K562 (cell line): ENCODE data around the gene AGK. TPM values are rescaled to one million over a fixed set of nuclear protein-coding genes. Genes with fewer than 3 reads are reported as not detected.
A peak's percentile ranks its signal among the peaks of the same experiment; 100 is the strongest.

Source experiments
- ATAC-seq: fragments of 200-7000 bp; cut with Tn5 transposase; 3 replicates; pipeline ENCODE4 v1.9.1; 2020; ENCODE audit warnings: moderate library complexity
- BruUV-seq: library from RNA; stranded (reverse); fragments of 400-500 nt; replicated peaks from 2 replicates; lab custom pipeline; 2021; lab: Mats Ljungman, UMichigan
- CTCF ChIA-PET: fragments of 300-600 bp; formaldehyde crosslinking; extraction: SDS; loops from one replicate; lab custom pipeline; 2021; ENCODE audit warnings: low intra/inter-chr PET ratio; lab: Yijun Ruan, JAX
- POLR2A ChIA-PET: fragments of 300-600, 350-650 bp; sonication (Branson Sonifier 250); formaldehyde crosslinking; extraction: SDS; loops from one replicate; lab custom pipeline; 2021; ENCODE audit warnings: antibody characterized with exemption, inconsistent platforms; lab: Yijun Ruan, JAX
- DNase-seq, 4 experiments: peaks; one replicate each; pipeline versions ENCODE4 v3.0.0 to v3.0.0-alpha.2; 2011 to 2018; ENCODE audit warnings: low spot score in 3 of 4, mixed read lengths in 3 of 4; ENCODE audit errors: extremely low read depth in 1 of 4
- FAIRE-seq: peaks from 2 replicates; lab custom pipeline; 2011; peaks lifted over from hg19 to GRCh38; lab: Jason Lieb, UNC
- H2AFZ ChIP-seq: 2 replicates; pipeline ENCODE4 v1.6.0; 2011; ENCODE audit warnings: low read depth, low read length, control low read depth, inconsistent platforms
- H3K27ac ChIP-seq: fragments of 200-600 bp; 3 replicates; pipeline ENCODE4 v1.8.0; 2011; ENCODE audit warnings: low read depth, mild to moderate bottlenecking, control low read depth, inconsistent platforms, low read length, moderate library complexity, mixed read lengths; ENCODE audit errors: extremely low read depth
- H3K27me3 ChIP-seq, 2 experiments: fragments of 300-600 bp in 1 of 2; 2 replicates in 1 of 2; 3 replicates in 1 of 2; pipeline versions ENCODE4 v1.6.0 to v1.8.0; 2011; ENCODE audit warnings: inconsistent platforms in 2 of 2, low read length in 2 of 2, mild to moderate bottlenecking in 1 of 2, mixed read lengths in 1 of 2, moderate library complexity in 1 of 2; ENCODE audit not compliant: control insufficient read depth in 2 of 2, insufficient read depth in 2 of 2
- H3K36me3 ChIP-seq: fragments of 300-600 bp; 3 replicates; pipeline ENCODE4 v1.8.0; 2011; ENCODE audit warnings: mild to moderate bottlenecking, low read length, inconsistent platforms; ENCODE audit not compliant: control insufficient read depth, insufficient read depth
- H3K4me1 ChIP-seq, 2 experiments: fragments of 200-600 bp in 1 of 2; replicated peaks in 1 of 2; 2 replicates in 1 of 2; 3 replicates in 1 of 2; pipeline versions ENCODE4 v1.5.1 to v1.8.0; 2011; ENCODE audit warnings: inconsistent platforms in 2 of 2, low read length in 2 of 2, mild to moderate bottlenecking in 1 of 2, mixed read lengths in 1 of 2, moderate library complexity in 1 of 2; ENCODE audit not compliant: control insufficient read depth in 2 of 2, insufficient read depth in 2 of 2
- H3K4me2 ChIP-seq: 2 replicates; pipeline ENCODE4 v1.6.1; 2011; ENCODE audit warnings: low read length, control low read depth, inconsistent platforms, mixed read lengths; ENCODE audit not compliant: insufficient read depth
- H3K4me3 ChIP-seq: fragments of 200-600 bp; sonication (generic), shearing (Covaris generic); 2 replicates; pipeline ENCODE4 v1.5.1; 2016; ENCODE audit warnings: control low read depth, inconsistent platforms
- H3K79me2 ChIP-seq: fragments of 200-600 bp; 3 replicates; pipeline ENCODE4 v1.8.0; 2011; ENCODE audit warnings: low read length, inconsistent platforms; ENCODE audit not compliant: control insufficient read depth, insufficient read depth
- H3K9ac ChIP-seq, 2 experiments: 2 replicates each; pipeline versions ENCODE4 v1.6.0 to v1.6.1; 2011; ENCODE audit warnings: low read depth in 2 of 2, low read length in 2 of 2, control low read depth in 1 of 2, inconsistent platforms in 1 of 2, mild to moderate bottlenecking in 1 of 2, mixed read lengths in 1 of 2; ENCODE audit not compliant: insufficient read depth in 1 of 2
- H3K9me1 ChIP-seq: one replicate; pipeline ENCODE4 v1.6.0; 2011; ENCODE audit warnings: inconsistent platforms, mild to moderate bottlenecking, low read length, moderate library complexity; ENCODE audit not compliant: control insufficient read depth, insufficient read depth
- H3K9me3 ChIP-seq: replicated peaks from 2 replicates; pipeline ENCODE4 v1.5.1; 2011; ENCODE audit warnings: low read depth, low read length, inconsistent platforms; ENCODE audit not compliant: control insufficient read depth, insufficient read depth
- H4K20me1 ChIP-seq: replicated peaks from 2 replicates; pipeline ENCODE4 v1.6.1; 2011; ENCODE audit warnings: low read length, inconsistent platforms, mixed read lengths; ENCODE audit not compliant: control insufficient read depth, insufficient read depth
- ASH1L ChIP-seq: fragments of 450-650 bp; IDR thresholded peaks from 2 replicates; pipeline ENCODE4 v1.6.1; 2018; ENCODE audit warnings: borderline replicate concordance, mild to moderate bottlenecking, low read depth; ENCODE audit not compliant: partially characterized antibody
- CBX8 ChIP-seq: fragments of 200-600 bp; sonication (generic); IDR thresholded peaks from 2 replicates; pipeline ENCODE4 v1.6.1; 2012; ENCODE audit warnings: borderline replicate concordance, mixed run types, low read depth, mild to moderate bottlenecking, moderate library complexity, mixed read lengths, low read length, control low read depth, inconsistent platforms; ENCODE audit not compliant: poor library complexity, severe bottlenecking; ENCODE audit errors: extremely low read depth
- CREB1 ChIP-seq, 2 experiments: sonication (generic) in 1 of 2; formaldehyde crosslinking in 1 of 2; IDR thresholded peaks; 2 replicates each; pipeline versions ENCODE4 v1.6.1 to v1.8.0; 2012 to 2022; ENCODE audit warnings: inconsistent platforms in 1 of 2, mild to moderate bottlenecking in 1 of 2, missing genetic modification reagents in 1 of 2, moderate library complexity in 1 of 2
- DDX20 ChIP-seq: fragments of 450-650 bp; IDR thresholded peaks from 2 replicates; pipeline ENCODE4 v1.6.1; 2016; ENCODE audit warnings: missing genetic modification characterization, low read depth, mild to moderate bottlenecking, missing compliant biosample characterization, moderate library complexity
- DLX4 ChIP-seq: fragments of 250-450 bp; sonication (Bioruptor Pico); IDR thresholded peaks from 2 replicates; pipeline ENCODE4 v1.6.1; 2021; ENCODE audit warnings: mild to moderate bottlenecking
- ERF ChIP-seq: fragments of 450-650 bp; formaldehyde crosslinking; IDR thresholded peaks from 2 replicates; pipeline ENCODE4 v1.4.0; 2020; ENCODE audit warnings: mild to moderate bottlenecking, mixed read lengths
- ETS1 ChIP-seq: conservative IDR thresholded peaks from 2 replicates; pipeline ENCODE4 v1.6.1; 2011; ENCODE audit warnings: low read depth, mild to moderate bottlenecking, low read length; ENCODE audit not compliant: control insufficient read depth
- FOSL1 ChIP-seq: fragments of 200-800 bp; sonication (Bioruptor generic); conservative IDR thresholded peaks from 2 replicates; pipeline ENCODE4 v1.6.1; 2016; ENCODE audit warnings: missing genetic modification characterization, missing compliant biosample characterization
- FOXK1 ChIP-seq: sonication (generic); formaldehyde crosslinking; IDR thresholded peaks from 2 replicates; pipeline ENCODE4 v1.8.0; 2022; ENCODE audit warnings: missing genetic modification reagents, mild to moderate bottlenecking, borderline replicate concordance
- JUN ChIP-seq, 2 experiments: sonication (generic) in 1 of 2; formaldehyde crosslinking in 1 of 2; IDR thresholded peaks; 2 replicates each; pipeline versions ENCODE4 v1.6.1 to v1.8.0; 2012 to 2022; ENCODE audit warnings: borderline replicate concordance in 2 of 2, mild to moderate bottlenecking in 2 of 2, improper control_type of control experiment in 1 of 2, low read depth in 1 of 2, low read length in 1 of 2, missing genetic modification reagents in 1 of 2
- MCM3 ChIP-seq: fragments of 450-650 bp; IDR thresholded peaks from 2 replicates; pipeline ENCODE4 v1.6.1; 2016
- NCOR1 ChIP-seq: fragments of 450-650 bp; IDR thresholded peaks from 2 replicates; pipeline ENCODE4 v1.6.1; 2016; ENCODE audit warnings: mild to moderate bottlenecking, moderate library complexity
- PHB ChIP-seq: fragments of 250-450 bp; sonication (Bioruptor Pico); IDR thresholded peaks from 2 replicates; pipeline ENCODE4 v1.5.0; 2021
- RNF2 ChIP-seq: sonication (generic); IDR thresholded peaks from 2 replicates; pipeline ENCODE4 v1.6.1; 2016
- SMC3 ChIP-seq: conservative IDR thresholded peaks from 2 replicates; pipeline ENCODE4 v1.6.1; 2011; ENCODE audit warnings: low read depth, low read length, improper control_type of control experiment; ENCODE audit not compliant: insufficient read depth
- ZNF699 ChIP-seq: fragments of 250-450 bp; sonication (Bioruptor Pico); IDR thresholded peaks from 2 replicates; pipeline ENCODE4 v1.8.0; 2021; ENCODE audit warnings: mild to moderate bottlenecking, moderate library complexity; ENCODE audit not compliant: insufficient replicate concordance
- WGBS: fragments of 100-300 bp; shearing (Covaris generic); methylation state at CpG from one replicate; pipeline ENCODE4 v1.1.6; 2016; ENCODE audit warnings: low coverage, mixed read lengths; ENCODE audit not compliant: insufficient coverage; ENCODE audit errors: missing lambda C conversion rate; 5-methylcytosine and 5-hydroxymethylcytosine counted together
- in situ Hi-C: fragments of 300-500 bp; cut with MboI; formaldehyde crosslinking; loops from 4 replicates; pipeline ENCODE4 v1.15.0; 2018; ENCODE audit warnings: inconsistent platforms, mixed read lengths
- intact Hi-C: fragments of 100-400 bp; cut with micrococcal nuclease; formaldehyde crosslinking; loops from 2 replicates; pipeline ENCODE4 v1.14.2; 2022
- polyA plus RNA-seq, 8 experiments: library from polyadenylated mRNA; depleted of rRNA in 4 of 8; stranded (reverse) in 5 of 8; unstranded in 3 of 8; fragments of >200 nt; fragmentation: Nextera tagmentation in 2 of 8; fragmentation: Illumina TruSeq in 1 of 8; extraction: Ambion mirVana in 2 of 8; extraction: Trizol in 1 of 8; gene quantifications; 2 replicates each; pipeline versions ENCODE4 v1.2.1 to v1.2.3, GENCODE V29; 2011 to 2014; ENCODE audit warnings: inconsistent platforms in 1 of 8, missing spikeins in 1 of 8
- total RNA-seq, 7 experiments: library from RNA; depleted of rRNA in 6 of 7; stranded (reverse); fragments of >200 nt in 6 of 7; fragmentation: Illumina TruSeq in 2 of 7; extraction: Trizol in 2 of 7; gene quantifications; 2 replicates each; pipeline versions ENCODE4 v1.2.1 to v1.2.3, GENCODE V29; 2011 to 2021; ENCODE audit warnings: low replicate concordance in 1 of 7
- TF ChIP-seq, protein P1 (sequence below): fragments of 450-650 bp; formaldehyde crosslinking; IDR thresholded peaks from 2 replicates; pipeline ENCODE4 v1.4.0; 2020; ENCODE audit warnings: mild to moderate bottlenecking

The AGK gene
- total and polyA plus RNA-seq, 9 of the 15 experiments (the other 6 are each of a cell fraction or from before 2014, with no cell fraction given) = 50.7 to 128 (median 71.8) TPM

GRCh38 chr7:141679014-141679413, 127.8 kb downstream of the AGK start (continued):
- TF ChIP-seq ASH1L (no peak), NCOR1 (no peak), FOSL1 (tag) (no peak), ERF (no peak)

DNA sequence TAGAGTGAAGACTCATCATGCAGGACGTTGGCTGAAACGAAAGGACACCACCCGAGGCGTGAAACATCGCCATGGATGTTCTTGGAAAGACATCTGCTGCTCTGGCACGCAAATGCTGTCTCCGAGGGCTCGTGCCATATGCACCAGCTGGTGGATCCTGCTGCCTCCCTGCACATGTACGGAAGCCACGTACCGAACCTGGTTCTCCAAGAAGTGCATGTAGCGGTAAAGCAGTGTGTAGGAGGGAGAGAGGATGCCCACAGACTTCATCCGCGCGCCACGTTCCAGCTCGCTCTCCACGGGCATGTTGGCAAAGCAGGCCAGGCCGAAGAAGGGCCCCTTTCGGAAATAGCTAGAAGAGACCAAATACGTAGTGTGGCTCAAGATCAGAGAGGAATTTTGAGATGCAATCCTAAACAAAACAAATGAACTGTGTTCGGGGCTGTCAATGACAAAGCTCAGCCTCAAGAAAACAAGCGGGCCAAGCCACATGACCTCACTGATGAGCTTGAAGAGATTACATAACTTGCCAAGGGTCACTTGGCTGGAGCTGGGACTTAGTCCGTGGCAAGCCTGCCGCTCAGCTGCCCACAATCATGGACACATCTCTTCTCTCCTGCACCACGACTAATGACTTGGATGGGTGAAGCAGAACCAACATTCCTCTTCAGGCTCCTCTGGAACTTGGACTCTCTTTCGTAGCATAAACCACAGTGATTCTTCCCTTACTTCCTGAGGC, 134.2 kb downstream of the AGK start:
- FAIRE-seq = no peak
- 0 out of 4 replicates have a peak overlapping the region, but pooled peaks of 1 of the 2 experiments have one; percentile 14 for H3K9ac ChIP-seq
- no peak overlapping the region for H3K4me3 ChIP-seq
- peak overlapping the region; percentile 11; the same call in 1 of the 2 replicates for H2AFZ ChIP-seq
- H3K27ac ChIP-seq = no peak overlapping the region
- no peaks in the 10 kb centered on the region for H4K20me1 ChIP-seq
- in situ Hi-C loops = no loop called here
- H3K4me2 ChIP-seq = no peak overlapping the region; the same call in 1 of the 2 replicates
- no peaks in the 10 kb centered on the region for H3K79me2 ChIP-seq
- H3K9me1 ChIP-seq = no peaks in the 10 kb centered on the region
- no peaks in the 10 kb centered on the region for H3K9me3 ChIP-seq
- no peaks in the 10 kb centered on the region for H3K36me3 ChIP-seq
- H3K27me3 ChIP-seq = peaks cover 29 to 33% of the 10 kb centered on the region in 2 experiments
- CTCF ChIA-PET = no interaction called here
- BruUV-seq = no TSS peak
- POLR2A ChIA-PET = interaction anchor here (0.5 to 1.1 kb wide), 3 partner anchors 14 to 53 kb away, joined by 3 to 4 read pairs (median 3); partner anchors contain the start of gene SSBP1
- 14% methylated on average over 27 of the region's 27 CpGs for WGBS
- intact Hi-C loops = no loop called here
- no peaks in the 10 kb centered on the region for H3K4me1 ChIP-seq
- ATAC-seq = peak; percentile 52
- DNase-seq = no peak
- TF ChIP-seq DLX4 (CRISPR knock-in tag) (no peak), ZNF699 (CRISPR knock-in tag) (no peak), RNF2 (peak; percentile 27; the same call in 1 of the 2 replicates), MCM3 (no peak), JUN (IDR thresholded peaks at IDR 0.05; ENCODE audit: borderline replicate concordance, low read depth, low read length) (no peak), JUN (CRISPR knock-in tag; IDR thresholded peaks at IDR 0.05; ENCODE audit: borderline replicate concordance) (no peak), DDX20 (tag) (no peak), SMC3 (no peak), ETS1 (no peak), CBX8 (peak; percentile 66), CREB1 (IDR thresholded peaks at IDR 0.05) (no peak), CREB1 (CRISPR knock-in tag; IDR thresholded peaks at IDR 0.05) (no peak), PHB (CRISPR knock-in tag) (no peak), FOXK1 (no peak)
- TF ChIP-seq, protein P1, sequence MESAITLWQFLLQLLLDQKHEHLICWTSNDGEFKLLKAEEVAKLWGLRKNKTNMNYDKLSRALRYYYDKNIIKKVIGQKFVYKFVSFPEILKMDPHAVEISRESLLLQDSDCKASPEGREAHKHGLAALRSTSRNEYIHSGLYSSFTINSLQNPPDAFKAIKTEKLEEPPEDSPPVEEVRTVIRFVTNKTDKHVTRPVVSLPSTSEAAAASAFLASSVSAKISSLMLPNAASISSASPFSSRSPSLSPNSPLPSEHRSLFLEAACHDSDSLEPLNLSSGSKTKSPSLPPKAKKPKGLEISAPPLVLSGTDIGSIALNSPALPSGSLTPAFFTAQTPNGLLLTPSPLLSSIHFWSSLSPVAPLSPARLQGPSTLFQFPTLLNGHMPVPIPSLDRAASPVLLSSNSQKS = no peak
